ENCODE results near the gene PTEN. TPM values are rescaled to one million over a fixed set of nuclear protein-coding genes. Genes with fewer than 3 reads are reported as not detected.
A peak's percentile ranks its signal among the peaks of the same experiment; 100 is the strongest.
"Not testable (repeated sequence)": the region's sequence is repeated elsewhere in the genome, so short reads cannot be mapped to it uniquely, and the experiment has no call there.

The PTEN gene
- total RNA-seq, 1 donor from 2014 or later = 69.3 TPM

DNA sequence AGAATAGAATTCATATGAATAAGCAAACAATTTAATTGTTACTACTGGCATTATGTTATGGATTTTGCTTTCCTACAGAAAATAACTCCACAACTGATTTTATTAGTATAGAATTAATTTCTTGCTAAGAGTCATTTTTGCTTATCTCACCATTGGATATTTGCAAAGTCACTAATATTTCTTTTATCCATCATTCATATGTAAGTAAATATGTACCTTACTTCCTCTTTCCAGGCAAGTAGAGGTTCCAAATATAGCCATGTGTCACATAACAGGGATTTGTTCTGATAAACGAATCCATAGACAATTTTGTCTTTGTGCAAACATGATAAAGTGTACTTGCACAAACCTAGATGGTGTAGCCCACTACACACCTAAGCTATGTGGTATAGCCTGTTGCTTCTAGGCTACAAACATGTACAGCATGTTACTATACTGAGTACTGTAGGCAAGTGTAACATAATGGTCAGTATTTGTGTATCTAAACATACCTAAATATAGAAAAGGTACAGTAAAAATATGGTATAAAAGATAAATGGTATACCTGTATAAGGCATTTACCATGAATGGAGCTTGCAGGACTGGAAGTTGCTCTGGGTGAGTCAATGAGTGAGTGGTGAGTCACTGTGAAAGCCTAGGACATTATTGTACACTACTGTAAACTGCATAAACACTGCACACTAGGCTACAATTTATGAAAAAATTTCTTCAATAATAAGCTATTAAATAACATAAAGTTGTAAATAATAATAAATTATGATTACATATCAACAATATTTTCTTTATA is 18.4 kb upstream of the PTEN start:
- DNase-seq (ENCODE audit: low read depth) = no peak

DNA sequence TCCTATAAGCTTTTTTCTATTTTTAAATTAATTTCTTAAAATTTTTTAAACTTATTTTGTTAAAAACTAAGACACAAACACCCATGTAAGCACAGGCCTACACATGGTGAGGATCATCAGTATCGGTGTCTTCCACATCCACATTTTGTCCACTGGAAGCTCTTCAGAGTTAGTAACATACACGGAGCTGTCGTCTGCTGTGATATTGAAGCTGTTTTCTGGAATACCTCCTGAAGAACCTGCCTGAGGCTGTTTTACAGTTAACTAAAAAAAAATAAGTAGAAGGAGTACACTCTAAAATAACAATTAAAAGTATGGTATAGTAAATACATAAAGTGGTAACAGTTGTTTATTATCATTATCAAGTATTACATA is 17.8 kb upstream of the PTEN start:
- DNase-seq (ENCODE audit: low read depth) = no peak

DNA sequence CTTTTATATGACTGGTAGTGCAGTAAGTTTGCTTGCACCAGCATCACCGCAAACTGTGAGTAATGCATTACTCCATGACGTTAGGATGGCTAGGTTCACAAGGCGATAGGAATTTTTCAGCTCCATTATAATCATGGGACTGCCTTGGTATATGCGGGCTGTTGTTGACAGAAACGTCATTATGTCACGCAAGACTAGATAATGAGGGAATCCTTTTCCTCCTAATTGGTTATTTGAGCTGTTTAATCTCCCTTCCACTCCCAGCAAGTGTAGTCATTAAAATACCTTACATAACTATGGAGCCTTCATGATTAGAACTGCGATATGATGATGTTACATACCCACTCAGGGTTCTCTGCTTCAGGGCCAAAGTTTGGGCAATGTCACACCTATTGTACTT is 17.4 kb upstream of the PTEN start:
- DNase-seq (ENCODE audit: low read depth) = no peak

DNA sequence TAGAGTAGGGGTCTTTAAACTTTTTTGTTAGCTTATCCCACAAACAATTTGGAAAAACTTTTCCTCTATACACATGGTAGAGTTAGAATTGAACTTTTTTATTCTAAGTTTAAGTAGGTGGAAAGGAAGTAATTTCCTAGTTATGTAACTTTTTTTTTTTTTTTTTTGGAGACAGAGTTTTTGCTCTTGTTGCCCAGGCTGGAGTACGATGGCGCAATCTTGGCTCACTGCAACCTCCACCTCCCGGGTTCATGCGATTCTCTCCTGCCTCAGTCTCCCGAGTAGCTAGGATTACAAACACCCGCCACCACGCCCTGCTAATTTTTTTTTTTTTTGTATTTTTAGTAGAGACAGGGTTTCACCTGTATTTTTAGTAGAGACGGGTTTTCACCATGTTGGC is 16.7 kb upstream of the PTEN start:
- not testable (repeated sequence) for DNase-seq (ENCODE audit: low read depth)

DNA sequence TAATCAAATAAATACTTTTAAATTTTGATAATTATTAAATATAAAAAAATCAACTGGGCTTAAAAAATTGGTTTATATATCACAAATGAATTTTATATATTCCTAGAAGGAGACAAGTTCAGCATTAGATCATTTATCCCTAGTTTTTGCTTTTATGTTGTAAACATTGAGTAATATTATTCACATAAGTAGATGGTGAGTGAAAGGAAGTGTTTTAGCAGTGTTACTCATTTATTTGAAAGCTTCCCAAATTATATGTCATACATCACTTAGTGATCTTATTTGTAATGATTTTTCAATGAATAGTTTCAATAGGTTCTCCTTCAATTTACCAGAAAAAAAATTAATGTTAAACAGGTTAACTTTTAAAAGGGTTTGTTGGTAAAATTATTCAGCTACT is 15.9 kb upstream of the PTEN start:
- no peak for DNase-seq (ENCODE audit: low read depth)

DNA sequence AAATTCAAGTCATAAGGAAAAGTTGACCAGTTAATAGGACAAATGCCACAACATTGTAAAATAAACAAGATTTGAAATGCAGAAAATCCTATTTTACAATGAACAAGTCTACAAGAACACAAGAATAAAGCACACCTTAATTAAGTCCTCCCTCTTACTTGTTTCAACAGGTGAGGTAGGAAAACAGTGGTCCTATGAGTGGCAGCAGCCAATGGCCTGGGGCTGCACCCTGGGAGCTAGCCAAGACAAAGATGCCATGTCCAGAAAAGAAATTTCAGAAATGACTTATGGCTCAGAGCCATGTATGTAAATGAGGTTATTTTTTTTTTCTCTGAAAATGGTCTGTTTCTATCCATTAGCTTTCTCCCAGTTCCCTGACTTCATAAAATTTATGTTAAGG is 14.4 kb upstream of the PTEN start:
- no peak for DNase-seq (ENCODE audit: low read depth)

DNA sequence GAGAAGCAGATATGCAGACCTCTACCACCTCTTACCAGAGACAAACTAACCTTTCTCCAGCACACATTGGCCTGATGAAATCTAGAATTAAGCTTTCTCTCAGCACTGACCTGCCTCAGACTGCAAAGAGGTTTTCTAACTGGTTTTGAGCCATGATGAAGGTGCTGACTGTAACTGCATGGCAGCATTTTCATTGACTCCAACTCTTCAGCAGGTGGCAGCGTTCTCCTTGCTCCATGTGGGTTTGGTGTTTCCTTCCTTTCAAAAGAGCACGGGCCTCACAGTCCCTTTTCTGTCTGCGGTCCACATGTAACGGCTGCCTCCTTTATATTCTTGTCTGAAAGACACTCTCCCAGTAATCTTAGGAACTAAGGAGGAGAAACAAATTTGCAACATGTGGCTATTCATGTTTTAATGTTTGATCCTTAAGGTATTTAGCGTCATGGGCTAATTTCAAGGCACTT is 12.7 kb upstream of the PTEN start:
- DNase-seq (ENCODE audit: low read depth) = peak; percentile 72

DNA sequence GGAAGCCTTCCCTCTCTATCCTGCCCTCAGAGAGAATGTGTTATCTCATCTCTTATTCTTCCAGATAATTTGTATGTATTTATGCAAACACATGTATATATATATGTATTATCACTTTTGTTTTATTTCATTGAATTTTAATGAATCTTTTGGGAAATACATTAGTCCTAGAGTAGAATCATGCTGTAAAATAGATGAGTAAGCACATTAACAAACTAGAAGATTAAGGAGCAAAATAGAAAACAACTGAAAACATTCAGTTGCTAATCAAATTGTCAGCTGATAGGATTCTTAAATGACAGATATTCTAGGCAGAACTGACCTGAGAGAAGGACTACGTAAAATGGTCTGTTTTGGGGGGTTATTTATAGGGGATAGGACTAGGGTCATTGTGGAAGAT is 11.3 kb upstream of the PTEN start:
- no peak for DNase-seq (ENCODE audit: low read depth)

DNA sequence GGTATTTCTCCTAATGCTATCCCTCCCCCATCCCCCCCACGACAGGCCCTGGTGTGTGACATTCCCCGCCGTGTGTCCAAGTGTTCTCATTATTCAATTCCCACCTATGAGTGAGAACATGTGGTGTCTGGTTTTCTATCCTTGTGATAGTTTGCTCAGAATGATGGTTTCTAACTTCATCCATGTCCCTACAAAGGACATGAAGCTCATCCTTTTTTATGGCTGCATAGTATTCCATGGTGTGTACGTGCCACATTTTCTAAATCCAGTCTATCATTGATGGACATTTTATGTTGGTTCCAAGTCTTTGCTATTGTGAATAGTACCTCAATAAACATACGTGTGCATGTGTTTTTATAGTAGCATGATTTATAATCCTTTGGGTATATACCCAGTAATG is 8.2 kb upstream of the PTEN start:
- DNase-seq (ENCODE audit: low read depth) = not testable (repeated sequence)

DNA sequence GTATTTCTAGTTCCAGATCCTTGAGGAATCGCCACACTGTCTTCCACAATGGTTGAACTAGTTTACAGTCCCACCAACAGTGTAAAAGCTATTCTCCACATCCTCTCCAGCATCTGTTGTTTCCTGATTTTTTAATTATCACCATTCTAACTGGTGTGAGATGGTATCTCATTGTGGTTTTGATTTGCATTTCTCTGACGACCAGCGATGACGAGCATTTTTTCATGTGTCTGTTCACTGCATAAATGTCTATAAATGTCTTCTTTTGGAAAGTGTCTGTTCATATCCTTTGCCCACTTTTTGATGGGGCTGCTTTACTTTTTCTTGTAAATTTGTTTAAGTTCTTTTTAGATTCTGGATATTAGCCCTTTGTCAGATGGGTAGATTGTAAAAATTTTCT is 7.8 kb upstream of the PTEN start:
- DNase-seq (ENCODE audit: low read depth) = not testable (repeated sequence)

DNA sequence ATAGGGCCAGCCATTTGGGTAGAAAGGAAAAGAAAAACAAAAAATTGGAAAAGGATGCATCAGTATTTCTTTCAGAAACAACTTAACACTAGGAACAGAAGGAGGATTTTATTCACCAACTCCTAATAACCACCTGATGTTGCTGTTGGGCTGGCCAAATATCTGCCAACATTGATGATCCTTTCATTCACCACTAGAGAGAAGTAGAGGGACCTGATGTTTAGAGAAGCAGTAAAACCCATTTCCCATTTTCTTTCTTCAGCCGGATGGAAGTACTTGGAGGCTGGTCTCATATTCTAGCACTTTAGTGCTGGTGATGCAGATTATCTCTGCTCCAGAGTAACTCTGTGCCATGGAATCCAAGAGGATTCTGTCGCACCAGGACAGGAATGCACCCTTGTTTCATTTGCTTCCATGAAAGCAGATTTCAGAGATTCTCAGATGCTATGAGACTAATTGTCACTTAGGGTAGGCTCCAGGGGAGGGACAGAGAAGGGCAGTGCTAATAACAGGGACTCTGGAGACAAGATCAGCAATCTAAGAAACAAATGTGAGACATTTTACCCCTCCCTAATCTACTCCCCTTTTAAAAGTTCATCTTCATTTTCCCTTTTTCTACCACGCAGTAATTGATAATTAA is 3.1 kb upstream of the PTEN start:
- DNase-seq (ENCODE audit: low read depth) = peak; percentile 67

DNA sequence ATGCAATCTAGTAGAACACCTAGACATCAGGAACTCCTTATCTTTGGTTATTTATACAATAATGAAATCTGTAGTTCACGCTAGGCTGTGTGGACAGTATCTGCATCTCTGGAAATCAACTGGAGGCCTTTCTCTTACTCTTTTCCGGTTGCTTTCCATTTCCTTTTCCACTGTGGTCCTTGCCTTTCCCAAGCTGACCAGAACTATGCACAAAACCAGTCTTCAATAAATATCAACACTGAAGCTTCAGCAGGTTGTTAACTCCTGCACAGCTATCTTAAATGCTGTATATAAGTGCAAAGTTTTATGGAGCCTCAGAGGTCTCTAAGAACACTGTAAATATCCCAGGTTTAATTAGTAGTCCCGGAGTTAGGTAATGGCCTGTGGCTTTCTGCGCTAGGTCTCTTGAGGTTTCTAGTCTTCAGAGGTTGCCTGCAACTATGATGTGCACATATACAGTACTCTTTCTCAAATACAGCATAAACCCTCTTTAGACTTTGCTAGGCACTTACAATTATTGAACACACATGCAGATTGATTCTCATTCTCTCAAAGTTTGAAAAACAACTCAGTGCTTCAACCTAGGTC is 2.5 kb upstream of the PTEN start:
- no peak for DNase-seq (ENCODE audit: low read depth)

DNA sequence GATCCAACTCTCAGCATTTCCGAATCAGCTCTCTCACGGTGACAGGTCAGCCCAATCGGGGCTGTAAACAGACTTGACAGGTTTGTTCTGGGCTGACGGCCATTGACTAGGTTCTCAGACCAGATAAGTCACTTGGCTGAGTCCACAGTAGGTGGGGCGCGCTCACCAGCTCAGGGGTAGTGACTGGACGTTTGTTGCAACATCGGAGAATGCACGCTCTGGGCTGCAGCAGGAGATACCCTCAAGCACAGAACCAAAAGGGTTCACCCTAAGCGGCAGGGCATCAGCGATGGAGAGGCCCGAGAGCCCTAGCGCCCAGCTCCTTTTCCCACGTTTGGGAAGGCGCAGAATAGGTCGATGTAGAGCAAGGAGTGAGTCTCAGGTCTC is 1.9 kb upstream of the PTEN start:
- DNase-seq (ENCODE audit: low read depth) = no peak

DNA sequence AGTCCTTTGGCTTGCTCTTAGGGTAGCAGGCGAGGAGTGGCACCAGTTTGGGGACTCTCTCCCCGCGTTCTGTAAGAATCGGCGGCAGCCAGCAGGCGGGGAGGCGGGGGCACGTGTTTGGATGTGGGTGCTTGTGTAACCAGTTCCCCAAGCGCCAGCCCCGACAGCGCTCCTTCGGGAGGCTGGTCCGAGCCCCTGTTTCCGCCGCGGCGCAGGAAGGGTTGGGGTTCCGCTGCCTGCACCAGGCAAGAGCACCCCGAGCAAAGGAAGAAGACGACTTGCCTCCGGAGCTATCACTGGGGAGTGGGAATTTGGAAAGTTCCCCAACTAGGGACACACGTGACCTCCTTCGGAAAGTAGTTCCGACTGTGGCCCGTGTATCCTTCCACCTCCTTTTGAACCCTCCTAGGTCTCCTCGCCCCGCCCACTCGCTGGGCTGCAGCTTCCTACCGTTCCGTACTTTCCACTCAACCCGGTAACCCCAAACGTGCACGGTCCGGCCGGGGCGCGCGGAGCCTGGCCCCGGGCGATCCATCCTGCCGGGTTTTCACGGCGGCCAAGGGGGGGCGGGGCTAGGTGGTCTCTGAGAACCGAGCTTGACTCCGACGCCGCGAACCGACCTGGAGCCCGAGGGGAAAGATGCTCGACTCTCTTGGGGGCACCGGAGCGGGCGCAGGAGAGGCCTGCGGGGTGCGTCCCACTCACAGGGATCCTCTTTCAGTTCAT is 1.3 kb upstream of the PTEN start:
- DNase-seq (ENCODE audit: low read depth) = peak; percentile 96

DNA sequence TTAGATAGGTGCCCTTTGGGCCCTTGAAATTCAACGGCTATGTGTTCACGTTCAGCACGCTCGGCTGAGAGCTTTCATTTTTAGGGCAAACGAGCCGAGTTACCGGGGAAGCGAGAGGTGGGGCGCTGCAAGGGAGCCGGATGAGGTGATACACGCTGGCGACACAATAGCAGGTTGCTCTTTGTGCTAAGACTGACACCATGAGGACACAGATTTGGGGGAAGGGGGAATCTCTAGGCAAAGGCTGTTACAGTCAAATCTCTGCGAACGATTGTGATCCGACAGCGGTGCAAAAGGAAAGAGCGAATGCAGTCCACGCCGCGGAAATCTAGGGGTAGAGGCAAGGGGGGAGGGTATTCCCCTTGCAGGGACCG is 759 bp upstream of the PTEN start:
- DNase-seq (ENCODE audit: low read depth) = no peak

DNA sequence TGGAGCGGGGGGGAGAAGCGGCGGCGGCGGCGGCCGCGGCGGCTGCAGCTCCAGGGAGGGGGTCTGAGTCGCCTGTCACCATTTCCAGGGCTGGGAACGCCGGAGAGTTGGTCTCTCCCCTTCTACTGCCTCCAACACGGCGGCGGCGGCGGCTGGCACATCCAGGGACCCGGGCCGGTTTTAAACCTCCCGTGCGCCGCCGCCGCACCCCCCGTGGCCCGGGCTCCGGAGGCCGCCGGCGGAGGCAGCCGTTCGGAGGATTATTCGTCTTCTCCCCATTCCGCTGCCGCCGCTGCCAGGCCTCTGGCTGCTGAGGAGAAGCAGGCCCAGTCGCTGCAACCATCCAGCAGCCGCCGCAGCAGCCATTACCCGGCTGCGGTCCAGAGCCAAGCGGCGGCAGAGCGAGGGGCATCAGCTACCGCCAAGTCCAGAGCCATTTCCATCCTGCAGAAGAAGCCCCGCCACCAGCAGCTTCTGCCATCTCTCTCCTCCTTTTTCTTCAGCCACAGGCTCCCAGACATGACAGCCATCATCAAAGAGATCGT is 598 bp downstream of the PTEN start:
- peak; percentile 46 for DNase-seq (ENCODE audit: low read depth)

DNA sequence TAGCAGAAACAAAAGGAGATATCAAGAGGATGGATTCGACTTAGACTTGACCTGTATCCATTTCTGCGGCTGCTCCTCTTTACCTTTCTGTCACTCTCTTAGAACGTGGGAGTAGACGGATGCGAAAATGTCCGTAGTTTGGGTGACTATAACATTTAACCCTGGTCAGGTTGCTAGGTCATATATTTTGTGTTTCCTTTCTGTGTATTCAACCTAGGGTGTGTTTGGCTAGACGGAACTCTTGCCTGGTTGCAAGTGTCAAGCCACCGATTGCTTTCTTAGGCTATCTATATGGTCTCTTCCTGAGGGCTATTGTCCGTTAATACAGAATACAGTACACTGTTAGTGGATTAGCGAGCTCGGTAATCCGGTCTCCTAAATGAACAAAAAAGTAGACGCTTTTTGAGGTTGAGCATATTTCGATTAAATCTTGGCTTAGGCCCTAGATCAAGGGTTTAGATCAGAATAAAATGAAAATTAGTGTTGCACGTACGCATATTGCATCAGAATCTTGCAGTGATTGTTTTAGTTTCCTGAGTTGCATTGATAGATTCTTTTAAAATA is 1.2 kb downstream of the PTEN start:
- peak; percentile 31 for DNase-seq (ENCODE audit: low read depth)

DNA sequence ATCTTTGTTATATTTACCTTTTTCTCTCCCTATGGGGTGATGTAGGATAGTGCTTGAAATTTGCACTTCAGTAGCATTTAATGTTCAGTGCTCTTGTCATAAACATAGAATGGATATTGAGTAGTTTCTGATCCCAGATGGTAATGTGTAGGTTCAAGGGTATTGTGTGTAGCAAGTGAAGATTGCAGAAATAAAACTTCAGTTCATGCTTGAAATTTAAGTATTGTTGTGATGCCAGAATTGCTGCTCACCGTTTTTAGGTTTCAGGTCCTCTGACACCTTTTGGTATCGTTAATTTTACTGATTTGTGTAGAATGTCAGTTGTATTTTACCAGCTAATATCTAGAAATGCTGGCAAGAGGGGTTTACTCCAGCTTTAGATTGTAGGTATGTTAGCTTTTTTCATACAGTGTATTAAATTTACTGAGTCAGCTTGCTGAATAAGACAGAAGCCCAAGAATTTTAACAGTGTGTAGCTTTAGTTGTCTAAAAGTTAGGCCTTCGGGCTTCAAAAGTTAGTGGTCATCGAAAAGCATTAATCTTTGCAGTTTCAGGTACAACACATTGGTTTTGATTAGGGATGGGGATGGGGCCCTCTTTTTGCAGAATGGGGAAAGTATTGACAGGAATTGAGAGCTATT is 1.9 kb downstream of the PTEN start:
- DNase-seq (ENCODE audit: low read depth) = no peak

DNA sequence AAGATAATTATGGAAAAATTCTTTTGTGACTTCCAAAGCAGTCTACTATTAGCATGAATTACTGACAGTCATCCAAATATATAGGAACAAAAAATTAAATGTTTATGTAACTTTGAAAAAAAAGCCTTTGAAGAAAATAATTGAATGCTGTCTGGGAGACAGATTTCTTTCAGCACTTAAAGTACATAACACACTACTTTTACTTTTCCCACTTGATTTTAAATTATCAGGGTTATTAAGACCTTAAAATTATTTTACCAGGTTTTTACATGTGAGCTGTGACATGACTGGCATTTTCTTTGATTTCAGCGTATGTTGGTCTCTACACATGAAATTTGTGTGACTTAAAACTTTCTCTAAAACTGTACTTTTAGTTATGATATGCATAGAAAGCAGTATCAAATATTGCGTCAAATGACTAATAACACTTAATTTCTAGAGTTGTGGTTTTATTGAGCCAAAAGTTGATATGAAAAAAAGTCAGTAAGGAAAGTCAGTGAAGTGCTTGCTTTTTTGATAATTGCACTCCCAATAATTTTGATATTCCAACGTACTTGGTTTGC is 3.1 kb downstream of the PTEN start:
- DNase-seq (ENCODE audit: low read depth) = no peak

DNA sequence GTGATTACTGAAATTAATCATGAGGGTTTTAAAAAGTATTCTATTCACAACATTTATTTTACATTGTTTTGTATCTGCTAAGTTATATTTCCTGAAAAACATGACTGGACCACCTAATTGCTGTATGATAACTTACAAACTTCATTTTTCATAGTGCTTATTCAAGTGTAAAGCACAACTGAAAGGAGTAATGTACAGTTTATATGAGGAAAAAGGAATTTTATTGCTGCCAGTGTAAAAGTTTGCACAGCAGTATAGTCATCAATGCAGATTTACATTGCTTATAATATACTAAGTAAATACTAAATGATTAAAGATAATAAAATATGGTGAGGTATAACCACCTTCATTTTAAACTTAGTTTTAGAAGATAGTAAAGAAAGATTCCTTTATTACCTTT is 4.0 kb downstream of the PTEN start:
- DNase-seq (ENCODE audit: low read depth) = no peak

DNA sequence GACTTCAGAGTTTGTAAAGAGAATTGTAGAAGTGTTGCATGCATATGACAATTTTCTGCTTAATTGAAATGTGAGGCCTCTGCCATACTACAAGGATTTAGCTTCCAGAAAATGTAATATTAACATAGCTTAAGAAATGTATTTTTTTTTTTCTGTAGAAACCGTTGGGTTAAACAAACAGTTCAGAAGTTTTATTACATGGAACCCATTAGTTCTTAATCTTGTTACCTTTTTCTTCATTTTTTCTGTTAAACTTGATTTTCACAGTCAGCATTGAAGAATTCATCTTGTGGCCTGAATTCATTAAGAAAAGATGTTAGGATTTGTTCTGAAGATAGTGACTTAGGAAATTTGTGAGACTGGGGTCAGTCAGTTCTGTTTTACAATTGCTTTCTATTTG is 4.9 kb downstream of the PTEN start:
- no peak for DNase-seq (ENCODE audit: low read depth)
